SIG-M5 treated with dmso at 0.1 percent for 504 hours (cell line): ENCODE results near the gene TARM1.
"Not testable (repeated sequence)": the region's sequence is repeated elsewhere in the genome, so short reads cannot be mapped to it uniquely, and the experiment has no call there.

Experiments
- DNase-seq: peaks from one replicate; lab custom pipeline; 2025; ENCODE audit not compliant: unreplicated experiment; lab: John Stamatoyannopoulos, UW

TARM1 gene

GRCh38 chr19:54100561-54100960, 19.4 kb upstream of the TARM1 start, which contains the start of gene OSCAR:
Gene OSCAR, minus strand, starts transcription at chr19:54100803. Its CDS starts 11 bp downstream, at chr19:54100792.
- DNase-seq: peak; percentile 86

GRCh38 chr19:54099903-54100255, 18.7 kb upstream of the TARM1 start:
- DNase-seq: not testable (repeated sequence)

- no peak for DNase-seq
These were observed 18.2 kb upstream of the TARM1 start for GRCh38 chr19:54099190-54099902.

GRCh38 chr19:54096617-54097106, 15.5 kb upstream of the TARM1 start:
- peak; percentile 48 for DNase-seq

- not testable (repeated sequence) for DNase-seq
These were observed 14.9 kb upstream of the TARM1 start for GRCh38 chr19:54095859-54096616.

- DNase-seq: no peak
These were observed 14.1 kb upstream of the TARM1 start for GRCh38 chr19:54095136-54095858.

- no peak for DNase-seq
These were observed 13.3 kb upstream of the TARM1 start for GRCh38 chr19:54094426-54095000.

- DNase-seq: no peak
These were observed 3.2 kb upstream of the TARM1 start for GRCh38 chr19:54084410-54084809.

GRCh38 chr19:54077334-54077733, 3.8 kb downstream of the TARM1 start:
- DNase-seq: peak; percentile 82

GRCh38 chr19:54074851-54075250, 6.3 kb downstream of the TARM1 start:
- DNase-seq: no peak

GRCh38 chr19:54073829-54074228, 7.3 kb downstream of the TARM1 start:
- DNase-seq: no peak

- DNase-seq: no peak
These were observed 11.7 kb downstream of the TARM1 start for GRCh38 chr19:54069470-54069869.

GRCh38 chr19:54063350-54064116, 17.6 kb downstream of the TARM1 start, which contains the start of gene VSTM1:
Gene VSTM1, minus strand, starts transcription at chr19:54063897. Its CDS starts 120 bp downstream, at chr19:54063777.
- DNase-seq: no peak

GRCh38 chr19:54062643-54063042, 18.5 kb downstream of the TARM1 start:
- DNase-seq: peak; percentile 4

GRCh38 chr19:54047616-54048015, 33.5 kb downstream of the TARM1 start:
- DNase-seq: peak; percentile 63

- no peak for DNase-seq
These were observed 35.4 kb downstream of the TARM1 start for GRCh38 chr19:54045771-54046170.

- no peak for DNase-seq
These were observed 38.2 kb downstream of the TARM1 start for GRCh38 chr19:54042989-54043388.

GRCh38 chr19:54041969-54042606, 39.1 kb downstream of the TARM1 start:
- DNase-seq: no peak

GRCh38 chr19:54040003-54040402, 41.2 kb downstream of the TARM1 start:
- no peak for DNase-seq

- DNase-seq: not testable (repeated sequence)
These were observed 44.6 kb downstream of the TARM1 start for GRCh38 chr19:54036542-54036941.
